Measurements from ENCODE around the gene PLAGL1. TPM values are rescaled to one million over a fixed set of nuclear protein-coding genes. Genes with fewer than 3 reads are reported as not detected.

Gene PLAGL1
- total and polyA plus RNA-seq, 2 experiments from 2014 or later = 48.6 to 88.9 TPM

DNA sequence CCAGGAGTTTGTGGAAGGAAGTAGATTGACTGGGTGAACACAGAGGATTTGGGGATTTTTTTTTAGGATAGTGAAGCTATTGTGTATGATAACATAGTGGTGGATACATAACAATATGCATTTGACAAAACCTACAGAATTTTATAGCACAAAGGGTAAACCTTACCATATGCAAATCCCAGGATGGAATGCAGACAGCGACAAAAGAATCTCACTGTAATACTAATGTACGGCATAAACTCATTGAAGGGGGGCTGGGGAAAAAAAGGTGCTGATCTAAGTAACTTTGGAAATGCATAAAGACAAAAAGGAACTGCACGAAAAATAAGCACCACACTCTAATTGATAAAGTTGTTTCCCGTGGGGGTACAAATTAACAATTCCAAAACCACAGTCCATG is 15.2 kb upstream of the PLAGL1 start:
- Histone ChIP-seq H3K4me3 (no peak overlapping the region), H3K27ac (no peak overlapping the region), H3K9me2 (replicated peaks; ENCODE audit: insufficient read depth) (no peaks in the 10 kb centered on the region), H3K27me3 (no peaks in the 10 kb centered on the region), H4K20me1 (ENCODE audit: insufficient read depth, poor library complexity, severe bottlenecking) (no peaks in the 10 kb centered on the region), H3K4me1 (ENCODE audit: insufficient read depth) (no peaks in the 10 kb centered on the region), H3K36me3 (replicated peaks; ENCODE audit: insufficient read depth, low read depth) (no peaks in the 10 kb centered on the region), H3K4me2 (no peak overlapping the region), H3K9me3 (ENCODE audit: low read depth) (no peaks in the 10 kb centered on the region), H2AFZ (no peak overlapping the region), H3K79me2 (no peaks in the 10 kb centered on the region)
- no peak for DNase-seq (ENCODE audit: low spot score)
- no peak for TF ChIP-seq EZH2phosphoT487 (IDR thresholded peaks at IDR 0.05; ENCODE audit: low read depth, severe bottlenecking, unreplicated experiment)
- WGBS (ENCODE audit: low lambda C conversion rate, missing lambda C conversion rate) = 91% methylated on average over 4 of the region's 4 CpGs

- 86% methylated on average over 5 of the region's 5 CpGs for WGBS (ENCODE audit: low lambda C conversion rate, missing lambda C conversion rate)
- no peaks in the 10 kb centered on the region for H3K4me1 ChIP-seq (ENCODE audit: insufficient read depth)
- H2AFZ ChIP-seq = no peak overlapping the region
- no peaks in the 10 kb centered on the region for H3K9me2 ChIP-seq (replicated peaks; ENCODE audit: insufficient read depth)
- H3K9me3 ChIP-seq (ENCODE audit: low read depth) = no peaks in the 10 kb centered on the region
- no peak overlapping the region for H3K27ac ChIP-seq
- no peaks in the 10 kb centered on the region for H3K36me3 ChIP-seq (replicated peaks; ENCODE audit: insufficient read depth, low read depth)
- no peaks in the 10 kb centered on the region for H3K79me2 ChIP-seq
- no peak overlapping the region for H3K4me3 ChIP-seq
- TF ChIP-seq EZH2phosphoT487 (IDR thresholded peaks at IDR 0.05; ENCODE audit: low read depth, severe bottlenecking, unreplicated experiment) (no peak), EZH2 (IDR thresholded peaks at IDR 0.05; ENCODE audit: borderline replicate concordance) (no peak)
- TF ChIP-seq, protein P1, sequence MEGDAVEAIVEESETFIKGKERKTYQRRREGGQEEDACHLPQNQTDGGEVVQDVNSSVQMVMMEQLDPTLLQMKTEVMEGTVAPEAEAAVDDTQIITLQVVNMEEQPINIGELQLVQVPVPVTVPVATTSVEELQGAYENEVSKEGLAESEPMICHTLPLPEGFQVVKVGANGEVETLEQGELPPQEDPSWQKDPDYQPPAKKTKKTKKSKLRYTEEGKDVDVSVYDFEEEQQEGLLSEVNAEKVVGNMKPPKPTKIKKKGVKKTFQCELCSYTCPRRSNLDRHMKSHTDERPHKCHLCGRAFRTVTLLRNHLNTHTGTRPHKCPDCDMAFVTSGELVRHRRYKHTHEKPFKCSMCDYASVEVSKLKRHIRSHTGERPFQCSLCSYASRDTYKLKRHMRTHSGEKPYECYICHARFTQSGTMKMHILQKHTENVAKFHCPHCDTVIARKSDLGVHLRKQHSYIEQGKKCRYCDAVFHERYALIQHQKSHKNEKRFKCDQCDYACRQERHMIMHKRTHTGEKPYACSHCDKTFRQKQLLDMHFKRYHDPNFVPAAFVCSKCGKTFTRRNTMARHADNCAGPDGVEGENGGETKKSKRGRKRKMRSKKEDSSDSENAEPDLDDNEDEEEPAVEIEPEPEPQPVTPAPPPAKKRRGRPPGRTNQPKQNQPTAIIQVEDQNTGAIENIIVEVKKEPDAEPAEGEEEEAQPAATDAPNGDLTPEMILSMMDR (IDR thresholded peaks at IDR 0.05; ENCODE audit: poor library complexity) = no peak
- DNase-seq (ENCODE audit: low spot score) = no peak
- H3K27me3 ChIP-seq = no peaks in the 10 kb centered on the region
- H3K4me2 ChIP-seq = no peak overlapping the region
- no peaks in the 10 kb centered on the region for H4K20me1 ChIP-seq (ENCODE audit: insufficient read depth, poor library complexity, severe bottlenecking)
Observed at GRCh38 chr6:144019929-144020328, 11.9 kb upstream of the PLAGL1 start.

GRCh38 chr6:144017166-144018094 is 9.4 kb upstream of the PLAGL1 start:
- no peak overlapping the region for H3K4me3 ChIP-seq
- no peaks in the 10 kb centered on the region for H4K20me1 ChIP-seq (ENCODE audit: insufficient read depth, poor library complexity, severe bottlenecking)
- no peaks in the 10 kb centered on the region for H3K36me3 ChIP-seq (replicated peaks; ENCODE audit: insufficient read depth, low read depth)
- H2AFZ ChIP-seq = no peak overlapping the region
- H3K4me1 ChIP-seq (ENCODE audit: insufficient read depth) = peaks cover 8% of the 10 kb centered on the region
- DNase-seq (ENCODE audit: low spot score) = no peak
- H3K9me2 ChIP-seq (replicated peaks; ENCODE audit: insufficient read depth) = no peaks in the 10 kb centered on the region
- no peak overlapping the region for H3K27ac ChIP-seq
- no peaks in the 10 kb centered on the region for H3K27me3 ChIP-seq
- no peaks in the 10 kb centered on the region for H3K9me3 ChIP-seq (ENCODE audit: low read depth)
- no peaks in the 10 kb centered on the region for H3K79me2 ChIP-seq
- no peak overlapping the region for H3K4me2 ChIP-seq
- WGBS (ENCODE audit: low lambda C conversion rate, missing lambda C conversion rate) = 86% methylated on average over 5 of the region's 5 CpGs
- TF ChIP-seq EZH2phosphoT487 (IDR thresholded peaks at IDR 0.05; ENCODE audit: low read depth, severe bottlenecking, unreplicated experiment) (no peak), EZH2 (IDR thresholded peaks at IDR 0.05; ENCODE audit: borderline replicate concordance) (no peak)
- TF ChIP-seq, protein P1 (IDR thresholded peaks at IDR 0.05; ENCODE audit: poor library complexity) = no peak

DNA sequence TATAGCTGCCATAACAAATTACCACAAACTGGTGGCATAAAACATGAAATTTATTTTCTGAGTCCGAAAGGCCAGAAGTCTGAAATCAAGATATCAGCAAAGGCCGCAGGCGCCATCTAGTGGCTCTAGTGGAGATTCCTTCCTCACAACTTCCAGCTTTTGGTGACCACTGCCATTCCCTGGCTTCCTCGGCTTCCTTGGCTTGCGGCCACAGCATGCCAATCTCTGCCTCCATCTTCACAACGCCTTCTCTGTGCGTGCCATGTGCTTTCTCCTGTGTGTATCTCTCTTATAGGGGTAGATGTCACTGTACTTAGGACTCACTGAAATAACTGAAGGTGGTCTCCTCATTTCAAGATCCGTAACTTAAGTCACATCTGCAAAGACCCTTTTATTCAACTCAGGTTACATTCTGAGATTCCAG is 5.4 kb upstream of the PLAGL1 start:
- no peak overlapping the region for H3K27ac ChIP-seq
- no peaks in the 10 kb centered on the region for H3K79me2 ChIP-seq
- H3K36me3 ChIP-seq (replicated peaks; ENCODE audit: insufficient read depth, low read depth) = no peaks in the 10 kb centered on the region
- no peak overlapping the region for H3K4me2 ChIP-seq
- TF ChIP-seq, protein P1 (IDR thresholded peaks at IDR 0.05; ENCODE audit: poor library complexity) = peak; percentile 85
- TF ChIP-seq EZH2 (IDR thresholded peaks at IDR 0.05; ENCODE audit: borderline replicate concordance) = no peak
- H3K4me1 ChIP-seq (ENCODE audit: insufficient read depth) = peaks cover 8% of the 10 kb centered on the region
- no peak overlapping the region for H2AFZ ChIP-seq
- no peaks in the 10 kb centered on the region for H3K9me2 ChIP-seq (replicated peaks; ENCODE audit: insufficient read depth)
- H4K20me1 ChIP-seq (ENCODE audit: insufficient read depth, poor library complexity, severe bottlenecking) = no peaks in the 10 kb centered on the region
- H3K27me3 ChIP-seq = no peaks in the 10 kb centered on the region
- H3K9me3 ChIP-seq (ENCODE audit: low read depth) = no peaks in the 10 kb centered on the region
- no peak overlapping the region for H3K4me3 ChIP-seq
- 30% methylated on average over 8 of the region's 8 CpGs for WGBS (ENCODE audit: low lambda C conversion rate, missing lambda C conversion rate)
- peak; percentile 90 for DNase-seq (ENCODE audit: low spot score)

Data from hepatocyte (in vitro differentiated cells).